ENCODE data around the gene AIFM2. TPM values are rescaled to one million over a fixed set of nuclear protein-coding genes. Genes with fewer than 3 reads are reported as not detected.

AIFM2 gene
- total and polyA plus RNA-seq, 2 of the 13 experiments (the other 11 are each of a cell fraction or from before 2014, with no cell fraction given) = 20.3 to 29.5 TPM

DNA sequence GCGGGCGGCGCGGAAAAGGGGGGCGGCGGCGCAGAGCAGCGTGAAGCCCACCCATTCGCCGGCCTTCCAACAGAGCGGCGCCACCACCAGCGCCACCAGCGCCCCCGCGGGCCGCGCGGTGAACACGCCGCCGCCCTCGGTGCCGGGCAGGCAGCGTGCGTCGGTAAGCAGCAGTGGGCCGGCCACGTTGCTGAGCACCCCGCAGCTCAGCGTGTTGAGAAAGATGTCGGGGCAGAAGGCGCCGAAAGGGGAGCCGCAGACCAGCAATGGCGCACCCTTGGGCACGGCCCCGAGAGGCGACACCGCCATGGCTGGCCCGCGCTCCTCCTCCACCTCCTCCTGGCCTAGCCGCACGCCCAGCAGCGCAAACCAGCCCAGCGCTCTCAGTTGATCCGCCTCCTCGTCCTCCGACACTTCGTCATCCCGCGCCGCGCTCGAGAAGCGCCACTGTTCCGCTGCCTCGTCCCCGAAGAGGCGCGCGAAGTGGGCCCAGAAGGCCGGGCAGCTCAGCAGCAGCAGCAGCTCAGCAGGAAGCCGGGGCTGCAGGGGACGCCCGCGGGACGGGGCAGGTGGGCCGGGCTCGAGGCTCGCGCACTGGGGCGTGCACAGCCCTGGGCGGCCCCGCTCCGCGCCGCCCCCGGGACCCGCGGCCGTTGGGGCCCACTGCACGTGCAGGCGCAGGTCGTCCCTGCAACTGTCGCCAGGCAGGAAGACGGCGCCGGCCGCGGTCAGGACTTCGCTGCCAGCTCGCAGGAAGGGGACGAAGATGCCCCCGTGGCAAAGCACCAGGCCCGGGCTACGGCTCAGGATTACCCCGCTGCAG lies 13.3 kb upstream of the AIFM2 start (continued):
- no peak for TF ChIP-seq GABPA (IDR thresholded peaks at IDR 0.05; ENCODE audit: low read depth, low read length)
- no peak for TF ChIP-seq GABPA (CRISPR knock-in tag; IDR thresholded peaks at IDR 0.05; ENCODE audit: low read depth)
- peak; percentile 92 for TF ChIP-seq ZNF724P (CRISPR knock-in tag; IDR thresholded peaks at IDR 0.05; ENCODE audit: borderline replicate concordance)
- no peak for TF ChIP-seq ZNF549 (CRISPR knock-in tag; IDR thresholded peaks at IDR 0.05)
- TF ChIP-seq ZFX (CRISPR knock-in tag; IDR thresholded peaks at IDR 0.05; ENCODE audit: low read depth) = peak; percentile 91
- TF ChIP-seq GZF1 (CRISPR knock-in tag; IDR thresholded peaks at IDR 0.05) = no peak
- TF ChIP-seq PPARG (CRISPR knock-in tag; conservative IDR thresholded peaks at IDR 0.05) = 0 out of 2 replicates have a peak, but pooled peaks have one; percentile 49
- TF ChIP-seq ZSCAN31 (CRISPR knock-in tag; IDR thresholded peaks at IDR 0.05; ENCODE audit: low read depth) = 0 out of 2 replicates have a peak, but pooled peaks have one; percentile 67
- TF ChIP-seq ZEB1 (IDR thresholded peaks at IDR 0.05; ENCODE audit: insufficient replicate concordance, low read depth) = no peak
- peak; percentile 69; the same call in 1 of the 2 replicates for TF ChIP-seq SP4 (CRISPR knock-in tag; IDR thresholded peaks at IDR 0.05)
- TF ChIP-seq, protein P1, sequence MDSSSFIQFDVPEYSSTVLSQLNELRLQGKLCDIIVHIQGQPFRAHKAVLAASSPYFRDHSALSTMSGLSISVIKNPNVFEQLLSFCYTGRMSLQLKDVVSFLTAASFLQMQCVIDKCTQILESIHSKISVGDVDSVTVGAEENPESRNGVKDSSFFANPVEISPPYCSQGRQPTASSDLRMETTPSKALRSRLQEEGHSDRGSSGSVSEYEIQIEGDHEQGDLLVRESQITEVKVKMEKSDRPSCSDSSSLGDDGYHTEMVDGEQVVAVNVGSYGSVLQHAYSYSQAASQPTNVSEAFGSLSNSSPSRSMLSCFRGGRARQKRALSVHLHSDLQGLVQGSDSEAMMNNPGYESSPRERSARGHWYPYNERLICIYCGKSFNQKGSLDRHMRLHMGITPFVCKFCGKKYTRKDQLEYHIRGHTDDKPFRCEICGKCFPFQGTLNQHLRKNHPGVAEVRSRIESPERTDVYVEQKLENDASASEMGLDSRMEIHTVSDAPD (CRISPR knock-in tag; IDR thresholded peaks at IDR 0.05) = 0 out of 2 replicates have a peak, but pooled peaks have one; percentile 75
- TF ChIP-seq FOXJ3 (CRISPR knock-in tag; IDR thresholded peaks at IDR 0.05; ENCODE audit: borderline replicate concordance) = no peak
- no peak for TF ChIP-seq CCAR2 (optimal IDR thresholded peaks at IDR 0.05; ENCODE audit: low read depth, low read length)
- TF ChIP-seq TEAD2 (CRISPR knock-in tag; IDR thresholded peaks at IDR 0.05) = peak; percentile 36; the same call in 1 of the 2 replicates
- no peak for TF ChIP-seq PHF5A (CRISPR knock-in tag; IDR thresholded peaks at IDR 0.05; ENCODE audit: low read depth, unreplicated experiment)
- TF ChIP-seq TBX3 (IDR thresholded peaks at IDR 0.05; ENCODE audit: borderline replicate concordance) = no peak
- TF ChIP-seq, protein P2, sequence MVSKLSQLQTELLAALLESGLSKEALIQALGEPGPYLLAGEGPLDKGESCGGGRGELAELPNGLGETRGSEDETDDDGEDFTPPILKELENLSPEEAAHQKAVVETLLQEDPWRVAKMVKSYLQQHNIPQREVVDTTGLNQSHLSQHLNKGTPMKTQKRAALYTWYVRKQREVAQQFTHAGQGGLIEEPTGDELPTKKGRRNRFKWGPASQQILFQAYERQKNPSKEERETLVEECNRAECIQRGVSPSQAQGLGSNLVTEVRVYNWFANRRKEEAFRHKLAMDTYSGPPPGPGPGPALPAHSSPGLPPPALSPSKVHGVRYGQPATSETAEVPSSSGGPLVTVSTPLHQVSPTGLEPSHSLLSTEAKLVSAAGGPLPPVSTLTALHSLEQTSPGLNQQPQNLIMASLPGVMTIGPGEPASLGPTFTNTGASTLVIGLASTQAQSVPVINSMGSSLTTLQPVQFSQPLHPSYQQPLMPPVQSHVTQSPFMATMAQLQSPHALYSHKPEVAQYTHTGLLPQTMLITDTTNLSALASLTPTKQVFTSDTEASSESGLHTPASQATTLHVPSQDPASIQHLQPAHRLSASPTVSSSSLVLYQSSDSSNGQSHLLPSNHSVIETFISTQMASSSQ (IDR thresholded peaks at IDR 0.05; ENCODE audit: low read depth) = no peak
- TF ChIP-seq, protein P2 (CRISPR knock-in tag; IDR thresholded peaks at IDR 0.05; ENCODE audit: borderline replicate concordance) = no peak; the same call in 1 of the 2 replicates
- TF ChIP-seq ASH2L (IDR thresholded peaks at IDR 0.05; ENCODE audit: insufficient read length, low read depth, low read length) = no peak
- no peak for TF ChIP-seq RBAK (CRISPR knock-in tag; IDR thresholded peaks at IDR 0.05)
- TF ChIP-seq ZMAT5 (CRISPR knock-in tag; IDR thresholded peaks at IDR 0.05; ENCODE audit: borderline replicate concordance, low read depth) = no peak
- no peak; the same call in 1 of the 2 replicates for TF ChIP-seq ZNF138 (CRISPR knock-in tag; IDR thresholded peaks at IDR 0.05; ENCODE audit: low read depth)
- no peak for TF ChIP-seq HMG20B (CRISPR knock-in tag; conservative IDR thresholded peaks at IDR 0.05)
- TF ChIP-seq SRSF1 (optimal IDR thresholded peaks at IDR 0.05; ENCODE audit: low read depth, low read length) = no peak
- TF ChIP-seq ZNF253 (CRISPR knock-in tag; IDR thresholded peaks at IDR 0.05; ENCODE audit: borderline replicate concordance) = peak; percentile 8; the same call in 1 of the 2 replicates

Measured in HepG2 (cell line).